Jurkat, Clone E6-1 (cell line): ENCODE measurements around the gene GRAP2.

ENCODE experiments used
- DNase-seq: peaks from one replicate; pipeline ENCODE4 v3.0.0-alpha.2; 2011; ENCODE audit warnings: low read depth, low spot score
- H3K4me3 ChIP-seq: 2 replicates; pipeline ENCODE4 v1.5.1; 2011; ENCODE audit warnings: mild to moderate bottlenecking, low read length, control low read depth, moderate library complexity

The GRAP2 gene

DNA sequence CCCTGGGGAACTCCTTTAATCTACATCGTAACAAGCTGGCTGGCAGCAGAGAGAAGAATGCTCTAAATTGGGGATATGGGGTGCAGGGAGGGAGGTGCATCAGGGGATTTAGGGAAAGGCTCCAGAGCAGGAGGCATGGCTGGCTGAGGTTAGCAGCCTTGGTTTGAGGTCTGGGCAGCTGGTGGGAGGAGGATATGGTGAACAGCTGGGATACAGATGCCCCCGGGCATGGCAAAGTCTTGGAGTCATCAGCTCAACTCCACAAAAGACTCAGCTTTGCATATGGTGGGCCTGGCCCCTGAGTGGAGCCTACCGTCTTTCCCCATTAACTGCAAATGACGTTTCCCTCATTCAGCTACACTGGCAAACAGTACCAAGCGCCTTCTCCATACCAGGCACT, 99.3 kb downstream of the GRAP2 start:
- no peak for DNase-seq
- H3K4me3 ChIP-seq = no peak overlapping the region

GRCh38 chr22:40001106-40001505, 100.2 kb downstream of the GRAP2 start:
- no peak for DNase-seq
- H3K4me3 ChIP-seq = no peak overlapping the region

- H3K4me3 ChIP-seq = no peak overlapping the region
- no peak for DNase-seq
Measured at GRCh38 chr22:40001800-40002577, 101.1 kb downstream of the GRAP2 start.

DNA sequence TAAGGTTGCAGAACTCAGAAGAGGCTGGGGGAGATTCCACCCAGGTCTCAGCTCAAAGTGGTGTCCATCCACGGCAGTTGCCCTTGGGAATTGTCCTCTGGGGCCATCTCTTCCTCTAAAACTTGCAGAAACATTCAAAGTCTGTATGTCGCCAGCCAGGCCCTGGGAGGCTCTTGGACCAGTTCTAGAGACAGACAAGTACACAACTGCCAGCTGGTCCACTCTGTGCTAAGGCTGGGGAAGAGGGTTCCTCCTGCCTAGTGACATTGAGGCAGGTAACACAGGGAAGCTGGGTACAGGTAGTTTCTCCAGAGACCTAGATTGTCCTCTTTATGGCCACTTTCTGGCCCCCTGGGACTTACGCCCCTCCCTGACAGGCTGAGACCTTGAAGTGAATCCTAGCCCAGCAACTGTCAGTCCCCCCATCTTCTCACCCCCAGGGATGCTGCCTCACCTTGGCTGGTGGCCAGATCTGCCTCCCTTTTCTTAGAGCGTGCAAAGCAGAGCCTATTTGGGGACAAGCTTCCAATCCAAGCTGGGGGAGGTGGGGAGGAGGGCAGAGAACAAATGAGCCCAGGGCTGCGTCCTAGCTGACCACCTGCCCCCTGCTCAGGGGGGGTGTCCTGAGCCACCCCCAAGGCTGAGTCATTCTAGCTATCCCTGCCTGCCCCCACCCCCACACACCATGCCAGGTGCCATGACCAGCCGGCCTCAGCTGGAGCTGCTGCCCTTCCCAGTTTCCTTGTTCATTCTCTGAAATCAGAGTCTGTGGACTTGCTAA, 102.2 kb downstream of the GRAP2 start:
- DNase-seq = no peak
- H3K4me3 ChIP-seq = no peak overlapping the region

DNA sequence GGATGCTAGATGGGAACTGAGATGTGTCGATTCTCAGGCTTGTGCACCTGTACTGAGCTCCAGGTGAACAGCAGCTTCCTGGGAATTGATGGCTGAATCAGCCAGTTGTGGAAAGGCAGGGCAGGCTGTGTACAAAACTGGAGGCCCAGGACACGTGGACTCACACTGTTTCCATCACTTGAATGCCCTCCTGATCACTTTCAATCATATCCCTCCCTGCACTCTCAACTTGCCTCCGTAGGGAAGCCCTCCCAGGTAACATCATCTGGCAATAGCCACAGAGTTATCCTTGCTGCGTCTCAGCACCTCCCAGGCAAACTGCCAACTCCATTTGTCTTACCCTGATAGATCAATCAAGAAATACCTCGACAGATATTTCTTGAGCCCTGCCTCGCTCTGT, 104.0 kb downstream of the GRAP2 start:
- H3K4me3 ChIP-seq = no peak overlapping the region
- no peak for DNase-seq

DNA sequence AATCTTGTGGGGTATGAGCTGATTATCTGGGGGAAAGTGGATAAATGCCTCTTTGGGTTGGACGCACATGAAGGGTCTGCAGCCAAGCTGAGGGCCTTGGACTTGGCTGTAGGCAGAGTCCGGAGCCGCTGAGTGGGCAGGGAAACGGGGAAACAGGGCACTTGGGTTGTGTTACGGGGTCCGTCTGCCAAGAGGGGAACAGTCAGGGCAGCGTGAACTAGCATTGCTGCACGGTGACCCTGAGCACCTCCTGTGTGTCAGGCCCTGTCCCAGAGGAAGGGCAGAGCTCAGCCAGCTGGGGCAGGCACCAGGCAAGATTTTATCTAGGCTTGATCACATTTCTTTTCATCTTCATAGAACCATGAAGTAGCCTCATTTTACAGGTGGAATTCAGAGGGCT, 105.8 kb downstream of the GRAP2 start:
- no peak overlapping the region for H3K4me3 ChIP-seq
- DNase-seq = peak; percentile 24

DNA sequence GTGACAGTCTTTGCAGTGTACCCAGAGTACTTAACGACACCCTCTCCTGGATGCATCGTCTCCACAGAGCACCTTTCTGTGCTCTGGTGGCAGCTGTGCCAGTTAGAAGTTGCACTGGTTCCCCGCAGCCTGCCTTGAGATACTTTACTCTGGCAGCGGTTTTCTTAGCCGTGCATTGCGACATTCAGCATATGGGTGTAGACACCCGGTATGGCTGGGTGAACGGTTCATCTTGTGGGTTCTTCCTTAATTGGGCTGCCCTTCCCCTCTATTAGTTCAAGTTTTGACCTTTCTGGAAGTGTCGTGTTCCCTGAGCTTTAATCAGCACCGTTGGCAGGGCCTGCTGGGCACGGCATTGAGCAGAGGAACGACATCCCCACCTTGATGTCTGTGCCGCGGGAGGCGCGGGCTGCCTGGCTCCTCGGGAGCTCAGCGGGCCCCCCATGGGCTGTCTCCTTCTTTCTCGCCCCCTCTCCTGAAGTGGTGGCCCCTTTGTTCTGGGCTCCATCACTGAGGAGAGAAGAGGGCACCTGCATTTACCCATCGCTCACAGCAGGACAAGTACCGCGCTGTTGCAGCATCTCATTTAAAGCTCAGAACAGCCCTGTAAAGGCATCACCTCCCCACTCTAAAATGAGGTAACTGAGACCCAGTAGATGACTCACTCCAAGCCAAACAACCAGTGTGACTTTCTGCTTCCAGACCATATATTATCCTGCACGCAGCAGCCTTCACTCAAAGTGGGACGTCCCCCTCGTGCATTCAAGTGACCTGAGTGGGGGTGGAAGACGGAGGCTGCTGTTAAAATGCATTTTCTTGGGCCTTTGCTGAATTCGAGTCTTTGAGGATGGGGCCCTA, 107.2 kb downstream of the GRAP2 start:
- peak overlapping the region; percentile 28 for H3K4me3 ChIP-seq
- DNase-seq = peak; percentile 89

GRCh38 chr22:40008726-40009291, 107.9 kb downstream of the GRAP2 start:
- DNase-seq = no peak
- no peak overlapping the region; the same call in 1 of the 2 replicates for H3K4me3 ChIP-seq

DNA sequence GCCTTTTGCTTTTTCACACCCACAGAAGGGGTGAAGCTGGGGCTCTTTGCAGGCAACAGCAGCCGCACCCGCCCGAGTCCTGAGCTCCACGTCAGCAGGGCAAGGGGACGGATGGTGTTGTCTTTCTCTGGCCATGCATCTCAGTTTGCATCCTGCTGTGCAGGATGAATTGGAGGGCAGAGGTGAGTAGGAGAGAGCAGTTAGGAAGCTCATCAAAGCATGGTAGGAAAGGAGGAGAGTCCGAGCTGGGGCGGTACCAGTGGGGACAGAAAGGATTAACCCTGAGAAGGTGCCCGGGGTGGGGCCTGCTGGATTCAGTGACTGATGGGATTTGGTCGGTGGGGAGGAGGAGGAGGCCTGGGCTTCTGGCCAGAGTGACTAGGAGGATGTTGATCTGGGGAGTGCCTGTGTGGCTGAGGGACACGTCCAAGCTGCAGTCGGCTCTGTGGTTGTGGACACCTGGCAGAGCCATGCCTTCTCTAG, 108.4 kb downstream of the GRAP2 start:
- no peak for DNase-seq
- H3K4me3 ChIP-seq = peak overlapping the region; percentile 56

DNA sequence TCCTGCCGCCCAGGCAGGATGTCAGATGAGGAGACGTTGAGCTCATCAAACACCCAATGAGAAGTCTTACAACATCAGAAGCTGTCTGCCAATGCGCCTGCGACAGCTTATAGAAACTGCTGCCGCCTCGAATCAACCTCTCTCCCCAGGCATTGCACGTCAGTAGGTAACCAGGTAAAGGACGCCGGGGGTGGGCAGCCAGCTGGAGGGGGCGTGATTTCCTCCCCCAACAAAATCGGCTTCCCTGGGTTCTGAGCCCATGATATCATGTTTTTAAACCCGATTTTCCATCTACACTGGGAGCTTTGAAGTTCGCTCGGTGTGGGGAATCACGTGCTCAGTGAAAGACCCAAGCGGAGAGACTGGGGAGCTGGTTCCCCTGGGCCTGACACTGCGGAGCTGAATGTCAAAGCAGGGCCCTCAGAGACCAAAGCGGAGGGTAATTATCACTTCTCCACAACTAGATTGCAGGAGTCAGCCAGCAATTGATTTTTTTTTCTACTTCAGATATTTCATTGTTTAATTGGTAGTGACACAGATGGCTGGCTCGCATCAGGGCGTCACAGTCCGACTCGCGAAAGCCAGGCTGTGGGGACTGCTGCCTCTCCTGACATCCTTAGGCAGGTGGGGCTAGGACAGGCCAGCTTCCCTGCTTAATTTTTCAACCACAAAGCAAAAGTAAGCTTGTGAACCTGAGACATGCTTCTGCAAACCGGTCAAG, 109.2 kb downstream of the GRAP2 start:
- H3K4me3 ChIP-seq = peak overlapping the region; percentile 56
- peak; percentile 88 for DNase-seq

- DNase-seq = no peak
- H3K4me3 ChIP-seq = peak overlapping the region; percentile 56
Measured at GRCh38 chr22:40010746-40011145, 109.9 kb downstream of the GRAP2 start.

DNA sequence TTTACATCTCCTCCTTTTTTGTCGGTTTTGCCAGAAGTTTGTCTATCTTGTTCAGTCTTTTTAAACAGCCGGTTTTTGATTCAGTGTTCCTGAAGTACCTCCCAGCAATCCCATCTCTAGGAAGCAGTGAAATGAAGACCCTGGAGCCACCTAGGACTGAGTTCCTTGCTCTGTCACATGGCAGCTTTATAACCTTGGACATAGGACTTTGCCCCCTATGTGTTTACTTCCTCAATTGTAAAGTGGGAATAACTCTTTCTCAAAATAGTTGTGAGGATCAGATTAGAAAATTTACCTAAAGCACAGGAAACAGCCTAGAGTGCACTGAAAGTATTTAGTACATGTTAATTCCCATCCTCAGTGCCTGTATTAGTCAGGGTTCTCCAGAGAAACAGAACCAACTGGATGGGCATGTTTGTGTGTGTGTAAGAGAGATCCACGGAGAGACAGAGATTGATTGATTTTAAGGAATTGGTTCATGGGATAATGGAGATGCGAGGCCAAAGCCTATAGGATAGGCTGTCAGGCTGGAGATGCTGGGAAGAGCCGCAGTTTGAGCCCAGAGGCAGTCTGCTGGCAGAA, 113.9 kb downstream of the GRAP2 start:
- no peak overlapping the region for H3K4me3 ChIP-seq
- DNase-seq = no peak

- no peak for DNase-seq
- H3K4me3 ChIP-seq = no peak overlapping the region
Measured at GRCh38 chr22:40015358-40015976, 114.6 kb downstream of the GRAP2 start.

- no peak overlapping the region for H3K4me3 ChIP-seq
- DNase-seq = no peak
Measured at GRCh38 chr22:40018051-40018450, 117.2 kb downstream of the GRAP2 start.

DNA sequence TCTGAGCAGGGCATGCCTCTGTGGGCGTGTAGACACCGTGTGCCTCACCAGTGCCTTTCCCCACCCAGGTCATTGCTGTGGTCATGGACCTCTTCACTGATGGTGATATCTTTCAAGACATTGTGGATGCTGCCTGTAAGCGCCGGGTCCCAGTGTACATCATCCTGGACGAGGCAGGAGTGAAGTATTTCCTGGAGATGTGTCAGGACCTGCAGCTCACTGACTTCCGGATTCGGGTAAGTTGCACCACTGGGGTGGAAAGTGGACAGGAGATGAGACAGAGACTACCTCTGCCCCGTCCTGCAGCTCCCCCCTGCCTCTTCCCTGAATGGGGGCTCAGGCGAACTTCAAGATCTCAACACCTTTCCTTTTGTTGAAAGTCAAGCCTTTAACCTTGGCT, 118.2 kb downstream of the GRAP2 start:
- no peak for DNase-seq
- H3K4me3 ChIP-seq = no peak overlapping the region

GRCh38 chr22:40020956-40021355, 120.1 kb downstream of the GRAP2 start:
- DNase-seq = no peak

GRCh38 chr22:40021401-40022000, 120.6 kb downstream of the GRAP2 start:
- DNase-seq = no peak
- H3K4me3 ChIP-seq = no peak overlapping the region

More at GRCh38 chr22:40020956-40021355, 120.1 kb downstream of the GRAP2 start:
- H3K4me3 ChIP-seq = no peak overlapping the region
